Measurements from ENCODE around the gene PLA2G4F.

The PLA2G4F gene, protein sequence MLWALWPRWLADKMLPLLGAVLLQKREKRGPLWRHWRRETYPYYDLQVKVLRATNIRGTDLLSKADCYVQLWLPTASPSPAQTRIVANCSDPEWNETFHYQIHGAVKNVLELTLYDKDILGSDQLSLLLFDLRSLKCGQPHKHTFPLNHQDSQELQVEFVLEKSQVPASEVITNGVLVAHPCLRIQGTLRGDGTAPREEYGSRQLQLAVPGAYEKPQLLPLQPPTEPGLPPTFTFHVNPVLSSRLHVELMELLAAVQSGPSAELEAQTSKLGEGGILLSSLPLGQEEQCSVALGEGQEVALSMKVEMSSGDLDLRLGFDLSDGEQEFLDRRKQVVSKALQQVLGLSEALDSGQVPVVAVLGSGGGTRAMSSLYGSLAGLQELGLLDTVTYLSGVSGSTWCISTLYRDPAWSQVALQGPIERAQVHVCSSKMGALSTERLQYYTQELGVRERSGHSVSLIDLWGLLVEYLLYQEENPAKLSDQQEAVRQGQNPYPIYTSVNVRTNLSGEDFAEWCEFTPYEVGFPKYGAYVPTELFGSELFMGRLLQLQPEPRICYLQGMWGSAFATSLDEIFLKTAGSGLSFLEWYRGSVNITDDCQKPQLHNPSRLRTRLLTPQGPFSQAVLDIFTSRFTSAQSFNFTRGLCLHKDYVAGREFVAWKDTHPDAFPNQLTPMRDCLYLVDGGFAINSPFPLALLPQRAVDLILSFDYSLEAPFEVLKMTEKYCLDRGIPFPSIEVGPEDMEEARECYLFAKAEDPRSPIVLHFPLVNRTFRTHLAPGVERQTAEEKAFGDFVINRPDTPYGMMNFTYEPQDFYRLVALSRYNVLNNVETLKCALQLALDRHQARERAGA

GRCh38 chr15:42156243-42156922 is at the start of gene PLA2G4F:
TSS of gene PLA2G4F (minus strand) at chr15:42156636. CDS start at chr15:42156549, 87 bp downstream.
- no peak for DNase-seq

DNA sequence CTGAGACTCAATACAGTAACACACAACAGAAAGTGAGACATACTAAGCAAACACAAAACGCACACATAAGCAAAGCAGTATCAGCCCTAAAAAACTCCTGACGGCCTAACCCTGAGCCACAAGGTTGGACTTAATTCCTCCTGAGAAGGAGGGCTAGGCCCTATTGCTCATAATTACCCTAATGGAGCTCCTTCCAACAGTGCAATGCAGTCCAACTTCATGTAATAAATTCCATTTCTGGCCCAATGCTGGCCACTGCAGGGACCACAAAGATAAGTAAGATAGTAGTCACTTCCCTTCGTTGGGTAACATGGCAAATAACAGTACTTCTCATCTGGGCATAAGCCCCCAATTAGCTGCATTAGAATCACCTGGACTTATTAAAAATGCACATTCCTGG is 47.5 kb upstream of the PLA2G4F start:
- DNase-seq, result no peak

DNA sequence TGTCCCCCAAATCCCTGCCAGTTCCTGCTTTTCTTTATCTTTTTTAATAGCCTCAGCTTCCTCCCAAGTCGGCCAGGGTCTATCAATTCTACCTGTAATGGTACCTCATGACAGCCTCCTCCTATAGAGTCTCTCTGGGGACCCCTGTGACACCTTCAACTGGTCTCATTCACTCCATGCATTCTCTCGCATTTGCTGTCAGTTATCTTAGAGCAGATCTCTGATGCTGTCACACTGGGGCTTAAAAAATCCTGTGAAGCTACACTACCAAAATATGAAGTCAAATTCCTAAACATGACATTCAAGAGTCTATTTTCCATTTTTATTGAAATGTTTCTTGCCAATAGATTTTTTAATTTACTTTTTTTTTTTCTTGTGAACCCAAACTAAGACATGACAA is 46.2 kb upstream of the PLA2G4F start:
- no peak for DNase-seq

- no peak for DNase-seq
Observed at GRCh38 chr15:42201801-42202200, 45.4 kb upstream of the PLA2G4F start.

- DNase-seq, result no peak
Observed at GRCh38 chr15:42199126-42199525, 42.7 kb upstream of the PLA2G4F start.

GRCh38 chr15:42198516-42198915 is 42.1 kb upstream of the PLA2G4F start:
- DNase-seq, result no peak

DNA sequence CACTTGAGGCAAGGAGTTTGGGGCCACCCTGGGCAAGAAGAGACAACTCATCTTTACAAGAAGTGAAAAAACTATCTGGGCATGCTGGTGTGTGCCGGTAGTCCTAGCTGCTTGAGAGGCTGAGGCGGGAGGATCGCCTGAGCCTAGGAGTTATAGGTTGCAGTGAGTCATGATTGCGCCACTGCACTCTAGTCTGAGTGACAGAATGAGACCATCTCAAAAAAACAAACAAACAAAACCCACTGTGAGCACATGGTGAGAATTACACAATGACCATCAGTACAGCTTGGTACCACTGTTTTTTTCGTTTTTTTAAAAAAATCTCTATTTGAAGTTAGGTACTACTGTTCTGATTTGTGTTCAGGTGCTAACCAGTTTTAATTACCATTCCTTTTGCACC is 38.1 kb upstream of the PLA2G4F start:
- DNase-seq, result no peak

GRCh38 chr15:42193383-42193782 is 36.9 kb upstream of the PLA2G4F start:
- no peak for DNase-seq

DNA sequence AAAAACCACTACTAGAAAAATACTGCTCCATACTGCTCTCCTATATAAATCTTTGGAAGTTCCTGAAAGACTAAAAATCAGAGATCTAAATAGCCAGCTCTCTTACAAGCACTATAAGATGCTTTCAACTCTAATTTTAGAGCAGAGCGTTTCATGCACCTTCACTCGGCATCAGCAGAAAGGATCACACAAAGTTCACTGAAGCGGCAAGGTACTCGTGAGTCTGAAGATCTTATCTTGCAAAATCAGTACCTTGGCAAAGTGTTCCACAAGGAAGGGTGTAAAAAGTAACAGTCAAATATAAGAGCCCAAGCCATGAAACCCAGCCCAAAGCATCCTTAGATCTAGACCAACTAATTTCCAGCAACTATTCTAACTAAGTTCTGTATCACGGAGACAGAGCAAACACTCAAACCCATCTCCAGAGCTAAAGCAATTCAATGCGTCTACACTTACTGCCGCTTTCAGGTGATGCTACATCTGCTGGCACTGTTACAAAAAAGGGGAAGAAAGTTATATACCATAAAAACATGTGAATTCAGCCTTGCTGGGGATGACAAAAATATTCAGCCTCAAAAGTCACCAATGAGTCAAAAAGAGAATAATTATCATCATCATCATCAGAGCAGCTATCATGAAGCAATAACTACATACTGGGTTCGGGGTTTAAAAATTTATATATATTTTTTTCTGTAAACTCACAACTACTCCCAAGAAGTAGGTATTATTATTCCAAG is 35.3 kb upstream of the PLA2G4F start:
- DNase-seq, result no peak

GRCh38 chr15:42190370-42190769 is 33.9 kb upstream of the PLA2G4F start:
- DNase-seq, result no peak

- DNase-seq, result no peak
Observed at GRCh38 chr15:42185801-42186200, 29.4 kb upstream of the PLA2G4F start.

DNA sequence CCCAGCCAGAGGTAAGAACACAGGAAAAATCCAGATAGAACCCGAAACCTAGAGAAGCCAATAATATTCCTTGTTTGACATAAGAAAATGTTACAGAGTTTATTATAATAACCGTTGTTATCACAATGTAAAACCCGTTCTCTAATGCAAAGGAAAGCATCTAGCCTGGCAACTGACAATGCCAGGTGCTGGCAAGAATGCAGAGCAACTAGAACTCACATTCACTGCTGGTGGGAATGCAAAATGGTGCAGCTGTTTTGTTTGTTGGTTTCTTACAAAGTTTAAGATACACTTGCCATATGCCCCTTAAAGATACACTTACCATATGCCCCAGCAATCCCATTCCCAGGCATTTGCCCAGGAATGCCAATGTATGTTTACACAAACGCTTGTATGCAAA is 28.3 kb upstream of the PLA2G4F start:
- DNase-seq, result no peak

- DNase-seq, result no peak
Observed at GRCh38 chr15:42184296-42184695, 27.9 kb upstream of the PLA2G4F start.

DNA sequence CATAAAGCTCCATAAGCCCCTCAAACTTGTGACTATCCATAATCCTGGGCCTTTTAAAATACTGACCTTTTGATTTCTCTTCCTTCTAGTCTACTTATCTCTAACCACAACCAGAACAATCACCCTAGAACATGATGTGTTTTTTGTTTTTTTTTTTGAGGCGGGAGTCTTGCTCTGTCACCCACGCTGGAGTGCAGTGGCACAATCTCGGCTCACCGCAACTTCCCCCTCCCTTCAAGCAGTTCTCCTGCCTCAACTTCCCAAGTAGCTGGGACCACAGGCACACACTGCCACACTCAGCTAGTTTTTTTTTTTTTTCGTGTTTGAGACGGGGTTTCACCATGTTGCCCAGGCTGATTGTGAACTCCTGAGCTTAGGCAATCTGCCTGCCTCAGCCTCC is 26.5 kb upstream of the PLA2G4F start:
- no peak for DNase-seq

DNA sequence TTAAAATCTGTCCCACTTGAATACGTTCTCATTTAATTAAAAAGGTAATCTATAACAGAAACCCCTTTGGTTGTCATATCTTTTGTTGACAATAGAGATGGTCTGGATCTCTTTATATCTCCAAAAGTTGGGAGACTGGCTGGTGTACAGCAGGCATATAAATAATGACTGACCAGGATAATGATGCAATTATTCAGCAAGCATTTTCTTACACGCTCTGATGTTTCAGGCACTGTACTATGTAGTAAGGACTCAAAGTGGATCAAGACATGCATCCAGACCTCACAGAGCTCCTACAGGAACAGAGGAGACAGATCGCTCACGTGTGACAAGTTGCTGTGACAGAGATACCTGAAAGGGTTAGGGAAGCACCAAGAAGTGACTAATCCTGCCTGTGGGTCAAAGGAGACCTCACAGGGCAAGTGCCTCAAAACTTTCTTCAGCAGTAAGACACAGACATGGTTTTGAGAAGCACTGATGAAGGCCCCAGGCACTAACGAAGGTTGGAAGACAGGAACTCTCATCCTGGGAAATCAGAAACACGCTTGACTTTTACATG is 26.0 kb upstream of the PLA2G4F start:
- no peak for DNase-seq

GRCh38 chr15:42178056-42178455 is 21.6 kb upstream of the PLA2G4F start:
- no peak for DNase-seq

GRCh38 chr15:42175671-42176070 is 19.2 kb upstream of the PLA2G4F start:
- DNase-seq, result no peak

GRCh38 chr15:42172475-42172874 is 16.0 kb upstream of the PLA2G4F start:
- DNase-seq, result no peak

DNA sequence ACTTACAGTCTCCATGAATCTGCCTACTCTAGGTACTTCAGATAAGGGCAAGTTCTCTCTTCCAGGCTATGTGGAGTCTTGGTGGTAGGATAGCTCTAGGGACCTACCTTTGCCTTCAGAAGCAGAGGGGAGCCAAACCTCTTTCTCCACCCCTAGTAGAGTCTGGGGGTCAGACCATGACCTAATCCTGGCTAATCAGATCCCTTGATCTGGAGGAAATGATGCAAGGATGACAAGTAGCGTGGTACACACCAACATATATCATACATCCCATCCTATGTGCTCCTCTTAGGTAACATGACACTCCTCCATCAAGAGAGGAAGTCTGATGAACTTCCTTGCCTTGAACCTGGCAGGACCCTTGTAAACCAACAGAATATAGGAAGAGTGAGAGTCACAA is 15.4 kb upstream of the PLA2G4F start:
- DNase-seq, result no peak

DNA sequence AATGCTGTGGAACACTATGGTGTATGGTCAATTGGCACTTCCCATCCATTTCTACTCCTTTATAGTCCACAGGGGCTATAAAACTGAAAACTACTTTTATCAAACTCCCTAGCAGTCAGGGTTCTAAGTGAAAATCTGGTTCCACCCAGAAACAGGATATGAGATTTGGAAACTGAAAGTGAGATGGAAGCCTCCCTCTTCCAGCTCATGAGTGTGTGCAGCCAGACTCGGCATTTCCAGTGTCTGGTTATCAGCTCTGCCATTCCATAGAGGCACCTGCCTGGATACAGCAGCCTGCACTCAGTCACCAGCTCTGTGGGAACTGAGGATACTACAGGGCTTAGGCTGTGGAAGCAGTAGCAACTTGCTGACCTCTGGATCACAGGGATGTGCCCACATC is 14.7 kb upstream of the PLA2G4F start:
- no peak for DNase-seq

GRCh38 chr15:42166225-42166940 is 9.9 kb upstream of the PLA2G4F start:
- no peak for DNase-seq

DNA sequence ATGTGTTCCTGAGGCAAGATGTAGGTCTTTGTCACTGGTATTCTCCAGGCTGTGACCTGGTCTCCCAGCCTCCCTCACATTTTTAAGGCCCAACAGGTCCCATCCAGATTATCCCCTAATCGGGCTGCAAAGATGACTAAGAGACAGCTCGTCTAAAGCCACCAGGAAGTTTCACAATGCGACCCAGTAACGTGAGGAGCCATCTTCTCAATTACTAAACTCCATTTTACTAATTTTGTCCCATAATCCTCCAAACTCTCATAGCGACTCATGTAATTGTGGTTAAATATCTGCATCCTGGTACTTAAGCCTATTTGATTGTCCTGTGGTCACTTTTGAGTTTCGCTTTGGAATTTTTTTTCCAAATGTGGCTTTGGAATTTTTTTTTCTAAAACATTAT is 8.7 kb upstream of the PLA2G4F start:
- no peak for DNase-seq
